Liver (tissue), 3 donors: ENCODE data around the gene NMBR.

ENCODE experiments used
- ATF3 ChIP-seq: IDR thresholded peaks from 2 replicates; pipeline ENCODE4 v1.6.1; 2016; ENCODE audit warnings: antibody characterized with exemption
- CTCF ChIP-seq: fragments of 150-350 bp; IDR thresholded peaks from 2 replicates; pipeline ENCODE4 v1.5.1; 2017; ENCODE audit warnings: improper control_type of control experiment, low read depth, low read length; ENCODE audit not compliant: missing input control
- GABPA ChIP-seq, 2 donors: IDR thresholded peaks in 1 of 2; conservative IDR thresholded peaks in 1 of 2; 2 replicates each; pipeline ENCODE4 v1.6.1; 2016; ENCODE audit warnings: antibody characterized with exemption in 2 of 2, mild to moderate bottlenecking in 1 of 2, moderate library complexity in 1 of 2
- RXRA ChIP-seq, 2 donors: IDR thresholded peaks; 2 replicates each; pipeline ENCODE4 v1.6.1; 2017 to 2018; ENCODE audit warnings: antibody characterized with exemption in 2 of 2, mild to moderate bottlenecking in 1 of 2
- SP1 ChIP-seq: IDR thresholded peaks from 2 replicates; pipeline ENCODE4 v1.6.1; 2018; ENCODE audit warnings: antibody characterized with exemption, mild to moderate bottlenecking
- YY1 ChIP-seq: IDR thresholded peaks from 2 replicates; pipeline ENCODE4 v1.6.1; 2016; ENCODE audit warnings: antibody characterized with exemption, mild to moderate bottlenecking
- TF ChIP-seq, protein P1 (sequence below): IDR thresholded peaks from 2 replicates; pipeline ENCODE4 v1.6.1; 2016; ENCODE audit warnings: antibody characterized with exemption
- donor health status: healthy.
- donor health status: healthy.

- TF ChIP-seq CTCF, result no peak
- TF ChIP-seq, protein P1, sequence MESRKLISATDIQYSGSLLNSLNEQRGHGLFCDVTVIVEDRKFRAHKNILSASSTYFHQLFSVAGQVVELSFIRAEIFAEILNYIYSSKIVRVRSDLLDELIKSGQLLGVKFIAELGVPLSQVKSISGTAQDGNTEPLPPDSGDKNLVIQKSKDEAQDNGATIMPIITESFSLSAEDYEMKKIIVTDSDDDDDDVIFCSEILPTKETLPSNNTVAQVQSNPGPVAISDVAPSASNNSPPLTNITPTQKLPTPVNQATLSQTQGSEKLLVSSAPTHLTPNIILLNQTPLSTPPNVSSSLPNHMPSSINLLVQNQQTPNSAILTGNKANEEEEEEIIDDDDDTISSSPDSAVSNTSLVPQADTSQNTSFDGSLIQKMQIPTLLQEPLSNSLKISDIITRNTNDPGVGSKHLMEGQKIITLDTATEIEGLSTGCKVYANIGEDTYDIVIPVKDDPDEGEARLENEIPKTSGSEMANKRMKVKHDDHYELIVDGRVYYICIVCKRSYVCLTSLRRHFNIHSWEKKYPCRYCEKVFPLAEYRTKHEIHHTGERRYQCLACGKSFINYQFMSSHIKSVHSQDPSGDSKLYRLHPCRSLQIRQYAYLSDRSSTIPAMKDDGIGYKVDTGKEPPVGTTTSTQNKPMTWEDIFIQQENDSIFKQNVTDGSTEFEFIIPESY, result no peak
- TF ChIP-seq RXRA (IDR thresholded peaks at IDR 0.05), result no peak
- no peak for TF ChIP-seq GABPA (IDR thresholded peaks at IDR 0.05 in 1 of 2, conservative IDR thresholded peaks at IDR 0.05 in 1 of 2)
- no peak for TF ChIP-seq ATF3
- TF ChIP-seq YY1, result no peak
- no peak for TF ChIP-seq SP1
Measured at GRCh38 chr6:142167486-142167885, 20.6 kb upstream of the NMBR start.
